GM18868 (cell line): ENCODE measurements around the gene SRMS.

Experiments
- ATAC-seq: cut with Tn5 transposase; IDR thresholded peaks from one replicate; pipeline ENCODE4 v1.9.1; 2021; ENCODE audit warnings: mild to moderate bottlenecking, moderate library complexity; ENCODE audit not compliant: unreplicated experiment

SRMS gene

GRCh38 chr20:63492518-63492917 is 55.0 kb downstream of the SRMS start:
- ATAC-seq, result no peak

DNA sequence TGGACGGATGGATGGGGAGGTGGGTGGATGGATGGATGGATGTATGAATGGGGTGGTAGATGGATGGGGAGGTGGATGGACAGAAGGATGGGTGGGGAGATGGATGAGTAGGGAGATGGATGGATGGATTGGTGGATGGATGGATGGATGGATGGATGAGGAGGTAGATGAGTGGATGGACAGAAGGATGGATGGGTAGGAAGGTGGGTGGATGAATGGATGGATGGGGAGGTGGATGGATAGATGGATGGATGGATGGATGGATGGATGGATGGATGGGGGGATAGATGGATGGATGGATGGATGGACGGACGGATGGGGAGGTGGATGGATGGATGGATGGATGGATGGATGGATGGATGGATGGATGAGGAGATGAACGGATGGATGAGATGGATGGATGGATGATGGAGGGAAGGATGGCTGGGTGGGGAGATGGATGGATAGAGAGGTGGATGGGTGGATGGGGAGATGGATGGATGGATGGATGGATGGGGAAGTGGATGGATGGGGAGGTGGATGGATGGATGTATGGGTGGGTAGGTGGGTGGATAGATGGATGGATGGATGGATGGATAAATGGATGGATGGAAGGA is 55.8 kb downstream of the SRMS start:
- ATAC-seq, result no peak

DNA sequence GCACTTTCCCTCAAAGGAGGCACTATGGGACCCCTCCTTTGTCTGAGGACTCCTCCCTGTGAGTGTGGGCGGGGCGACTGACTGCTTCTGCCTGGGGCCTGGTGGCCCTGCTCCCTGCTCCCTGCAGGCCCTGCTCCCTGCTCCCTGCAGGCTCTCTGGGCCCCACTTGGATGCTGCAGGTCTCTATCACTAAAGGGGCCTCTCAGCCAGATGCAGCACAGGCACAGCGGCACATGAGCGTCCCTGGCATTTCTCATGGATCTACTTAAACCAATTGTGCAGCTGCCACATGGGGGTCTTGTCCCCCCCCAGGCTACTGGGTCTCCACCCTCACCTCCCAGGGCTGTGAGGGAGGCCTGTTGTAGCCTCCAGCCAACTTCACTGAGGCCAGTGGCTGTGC is 56.5 kb downstream of the SRMS start:
- ATAC-seq, result no peak
